H1 (cell line): ENCODE measurements around the gene LRRC46. TPM values are rescaled to one million over a fixed set of nuclear protein-coding genes. Genes with fewer than 3 reads are reported as not detected.

Experiments
- CTCF ChIA-PET: fragments of 300-600 bp; sonication (Branson Sonifier 250); formaldehyde crosslinking; loops from one replicate; lab custom pipeline; 2021; ENCODE audit not compliant: partially characterized antibody; lab: Charles Lee
- POLR2A ChIA-PET: fragments of 300-600 bp; sonication (Branson Sonifier 250); formaldehyde crosslinking; loops from one replicate; lab custom pipeline; 2021; ENCODE audit warnings: inconsistent platforms; ENCODE audit not compliant: partially characterized antibody; lab: Charles Lee
- DNase-seq, 2 experiments: peaks; one replicate each; pipeline versions ENCODE4 v3.0.0 to v3.0.0-alpha.2; 2010 to 2022; ENCODE audit warnings: low spot score in 2 of 2, low read depth in 1 of 2, mixed read lengths in 1 of 2
- FAIRE-seq: peaks from 2 replicates; lab custom pipeline; 2011; peaks lifted over from hg19 to GRCh38; lab: Jason Lieb, UNC
- H2AFZ ChIP-seq: 2 replicates; pipeline ENCODE4 v1.8.1; 2012; ENCODE audit warnings: low read length, inconsistent platforms
- H2AK5ac ChIP-seq: 2 replicates; pipeline ENCODE4 v1.6.1; 2013; ENCODE audit warnings: low read depth, low read length
- H2BK120ac ChIP-seq: replicated peaks from 2 replicates; pipeline ENCODE3; 2013; ENCODE audit warnings: low read depth, low read length, inconsistent platforms
- H2BK12ac ChIP-seq: 2 replicates; pipeline ENCODE4 v1.6.1; 2013; ENCODE audit warnings: low read depth, low read length
- H2BK15ac ChIP-seq: 2 replicates; pipeline ENCODE4 v1.6.1; 2013; ENCODE audit warnings: low read length
- H2BK20ac ChIP-seq: 2 replicates; pipeline ENCODE4 v1.6.1; 2013; ENCODE audit warnings: low read length
- H2BK5ac ChIP-seq: 2 replicates; pipeline ENCODE4 v1.6.1; 2013; ENCODE audit warnings: low read depth, low read length
- H3K14ac ChIP-seq: 2 replicates; pipeline ENCODE4 v1.6.1; 2013; ENCODE audit warnings: inconsistent platforms; ENCODE audit not compliant: insufficient read length
- H3K18ac ChIP-seq: 2 replicates; pipeline ENCODE4 v1.6.1; 2013; ENCODE audit warnings: low read length; ENCODE audit errors: extremely low read depth
- H3K23ac ChIP-seq: 2 replicates; pipeline ENCODE4 v1.6.1; 2013; ENCODE audit warnings: inconsistent platforms; ENCODE audit not compliant: insufficient read length
- H3K23me2 ChIP-seq: 2 replicates; pipeline ENCODE4 v1.6.1; 2013; ENCODE audit warnings: low read depth, low read length
- H3K27ac ChIP-seq: 2 replicates; pipeline ENCODE4 v1.6.1; 2011; ENCODE audit warnings: low read depth, low read length, inconsistent platforms
- H3K27me3 ChIP-seq, 4 experiments: replicated peaks in 1 of 4; 1 replicate in 1 of 4; 2 replicates in 3 of 4; pipeline versions ENCODE4 v1.6.1 to v1.8.1; 2011 to 2013; ENCODE audit warnings: low read length in 3 of 4, mild to moderate bottlenecking in 3 of 4, inconsistent platforms in 2 of 4, mixed read lengths in 2 of 4, moderate library complexity in 1 of 4; ENCODE audit not compliant: control insufficient read depth in 3 of 4, insufficient read depth in 3 of 4; ENCODE audit errors: extremely low read depth in 1 of 4
- H3K36me3 ChIP-seq, 4 experiments: 2 replicates each; pipeline versions ENCODE4 v1.6.1 to v1.8.1; 2011 to 2013; ENCODE audit warnings: mild to moderate bottlenecking in 4 of 4, low read length in 3 of 4, moderate library complexity in 2 of 4, control low read depth in 1 of 4, inconsistent platforms in 1 of 4; ENCODE audit not compliant: insufficient read depth in 4 of 4, control insufficient read depth in 2 of 4
- H3K4ac ChIP-seq: replicated peaks from 2 replicates; pipeline ENCODE3; 2013; ENCODE audit warnings: low read length, low read depth, mixed read lengths, inconsistent platforms; ENCODE audit not compliant: insufficient read length
- H3K4me1 ChIP-seq, 4 experiments: replicated peaks in 1 of 4; 1 replicate in 1 of 4; 2 replicates in 3 of 4; pipeline versions ENCODE4 v1.6.1 to v1.8.1; 2011 to 2013; ENCODE audit warnings: low read length in 3 of 4, inconsistent platforms in 2 of 4, mixed read lengths in 1 of 4; ENCODE audit not compliant: insufficient read depth in 4 of 4, control insufficient read depth in 3 of 4
- H3K4me2 ChIP-seq, 2 experiments: 2 replicates each; pipeline versions ENCODE4 v1.6.1 to v1.8.1; 2011 to 2013; ENCODE audit warnings: low read depth in 2 of 2, low read length in 2 of 2, control low read depth in 1 of 2, inconsistent platforms in 1 of 2, mild to moderate bottlenecking in 1 of 2; ENCODE audit not compliant: insufficient read depth in 1 of 2
- H3K4me3 ChIP-seq, 4 experiments: fragments of 200-600, 300-600 bp in 1 of 4; sonication (generic), shearing (Covaris generic), sonication (Bioruptor Twin) in 1 of 4; 2 replicates each; pipeline versions ENCODE4 v1.5.1 to v1.8.1; 2011 to 2016; ENCODE audit warnings: low read length in 4 of 4, low read depth in 3 of 4, control low read depth in 2 of 4, inconsistent platforms in 2 of 4, mild to moderate bottlenecking in 2 of 4, mixed read lengths in 1 of 4, moderate library complexity in 1 of 4; ENCODE audit not compliant: insufficient read depth in 2 of 4; ENCODE audit errors: extremely low read depth in 1 of 4
- H3K56ac ChIP-seq: replicated peaks from 2 replicates; pipeline ENCODE3; 2013; ENCODE audit warnings: low read depth, mild to moderate bottlenecking, mixed read lengths, low read length, inconsistent platforms; ENCODE audit not compliant: insufficient read length
- H3K79me1 ChIP-seq: 2 replicates; pipeline ENCODE4 v1.6.1; 2013; ENCODE audit warnings: low read depth, low read length, control low read depth
- H3K79me2 ChIP-seq, 2 experiments: 2 replicates each; pipeline versions ENCODE4 v1.6.1 to v1.8.1; 2012 to 2013; ENCODE audit warnings: low read length in 2 of 2, mild to moderate bottlenecking in 2 of 2, inconsistent platforms in 1 of 2; ENCODE audit not compliant: insufficient read depth in 2 of 2, control insufficient read depth in 1 of 2
- H3K9ac ChIP-seq, 4 experiments: replicated peaks in 1 of 4; 1 replicate in 1 of 4; 2 replicates in 3 of 4; pipeline versions ENCODE4 v1.6.1 to v1.8.1; 2011 to 2013; ENCODE audit warnings: low read depth in 3 of 4, low read length in 3 of 4, control low read depth in 2 of 4, mild to moderate bottlenecking in 2 of 4, moderate library complexity in 2 of 4, inconsistent platforms in 1 of 4; ENCODE audit errors: extremely low read depth in 1 of 4
- H3K9me3 ChIP-seq, 2 experiments: 2 replicates each; pipeline versions ENCODE4 v1.6.1 to v1.8.1; 2012 to 2013; ENCODE audit warnings: mild to moderate bottlenecking in 2 of 2, moderate library complexity in 2 of 2, control low read depth in 1 of 2, inconsistent platforms in 1 of 2, low read depth in 1 of 2, low read length in 1 of 2, mixed read lengths in 1 of 2; ENCODE audit not compliant: insufficient read depth in 2 of 2
- H4K20me1 ChIP-seq, 2 experiments: replicated peaks in 1 of 2; 2 replicates each; pipeline versions ENCODE3 to v1.8.1; 2011 to 2013; ENCODE audit warnings: inconsistent platforms in 2 of 2, low read length in 2 of 2, mild to moderate bottlenecking in 1 of 2; ENCODE audit not compliant: insufficient read depth in 2 of 2, control insufficient read depth in 1 of 2
- H4K5ac ChIP-seq: 2 replicates; pipeline ENCODE4 v1.6.1; 2013; ENCODE audit warnings: low read length, low read depth, mixed read lengths, inconsistent platforms; ENCODE audit not compliant: insufficient read length
- H4K8ac ChIP-seq: 2 replicates; pipeline ENCODE4 v1.8.0; 2013; ENCODE audit warnings: mild to moderate bottlenecking, moderate library complexity, low read length, inconsistent platforms; ENCODE audit not compliant: insufficient read depth; ENCODE audit errors: extremely low read depth
- H4K91ac ChIP-seq: replicated peaks from 2 replicates; pipeline ENCODE3; 2013; ENCODE audit warnings: low read length, mixed read lengths, inconsistent platforms; ENCODE audit not compliant: insufficient read length
- CTBP2 ChIP-seq: IDR thresholded peaks from 2 replicates; pipeline ENCODE4 v1.7.0; 2011; ENCODE audit warnings: borderline replicate concordance, mild to moderate bottlenecking, moderate library complexity, mixed read lengths, low read length; ENCODE audit not compliant: insufficient read depth, insufficient read length
- KDM5A ChIP-seq: fragments of 200-600 bp; IDR thresholded peaks from 2 replicates; pipeline ENCODE4 v1.7.1; 2012; ENCODE audit warnings: mild to moderate bottlenecking, low read length, inconsistent platforms, mixed read lengths
- RBBP5 ChIP-seq: IDR thresholded peaks from 2 replicates; pipeline ENCODE4 v1.7.1; 2012; ENCODE audit warnings: low read depth, mild to moderate bottlenecking, inconsistent platforms, low read length, moderate library complexity, borderline replicate concordance
- RXRA ChIP-seq: IDR thresholded peaks from 2 replicates; pipeline ENCODE4 v1.6.1; 2011; ENCODE audit warnings: low read depth, mild to moderate bottlenecking, low read length, moderate library complexity; ENCODE audit not compliant: insufficient read depth
- WGBS, 2 experiments: shearing (Covaris generic) in 1 of 2; methylation state at CpG; one replicate each; pipeline versions ENCODE4 v1.1.6 to v1.1.7; 2013 to 2015; ENCODE audit warnings: low lambda C conversion rate in 2 of 2, mixed read lengths in 2 of 2, inconsistent platforms in 1 of 2, low coverage in 1 of 2, missing lambda C conversion rate in 1 of 2; ENCODE audit not compliant: insufficient replicate concordance in 2 of 2, insufficient coverage in 1 of 2, insufficient read length in 1 of 2; ENCODE audit errors: extremely low coverage in 1 of 2, missing lambda C conversion rate in 1 of 2; 5-methylcytosine and 5-hydroxymethylcytosine counted together
- polyA plus RNA-seq, 7 experiments: library from polyadenylated mRNA; depleted of rRNA in 3 of 7; stranded (reverse) in 5 of 7; unstranded in 2 of 7; fragments of >200 nt in 5 of 7; fragments of 200-250 nt in 2 of 7; gene quantifications; 1 replicate in 5 of 7; 2 replicates in 1 of 7; 4 replicates in 1 of 7; pipeline versions ENCODE4 v1.2.1 to v1.2.3, GENCODE V29; 2011 to 2013; ENCODE audit warnings: missing spikeins in 2 of 7, mixed read lengths in 2 of 7
- total RNA-seq: library from RNA; stranded (reverse); fragmentation: NEBNext Ultra II Directional; extraction: Animal tissue kit (Norgen Biotek cat#: 25700); gene quantifications from 2 replicates; pipeline ENCODE4 v1.2.1, GENCODE V29; 2021

LRRC46 gene
- total and polyA plus RNA-seq, 2 of the 8 experiments (the other 6 are each of a cell fraction or from before 2014, with no cell fraction given) = 0.18 TPM; not detected in 1

GRCh38 chr17:47822785-47823184, 8.7 kb upstream of the LRRC46 start:
- Histone ChIP-seq H4K8ac (0 out of 2 replicates have a peak overlapping the region, but pooled peaks have one; percentile 62), H2BK15ac (no peak overlapping the region), H3K56ac (no peak overlapping the region), H3K27ac (no peak overlapping the region), H2BK120ac (no peak overlapping the region), H2BK20ac (no peak overlapping the region), H4K20me1 (no peaks in the 10 kb centered on the region), H3K18ac (no peak overlapping the region), H3K79me1 (no peaks in the 10 kb centered on the region), H2BK12ac (no peak overlapping the region), H3K4me3 (no peak overlapping the region), H2BK5ac (no peak overlapping the region), H3K23me2 (peaks cover 8% of the 10 kb centered on the region; the same call in 1 of the 2 replicates), H3K79me2 (no peaks in the 10 kb centered on the region), H3K4ac (no peak overlapping the region), H4K5ac (no peak overlapping the region), H3K4me1 (peaks cover 0 to 12% (median 7%) of the 10 kb centered on the region in 4 experiments; a peak in 6 of 7 replicates), H3K36me3 (peaks cover 7 to 30% (median 23%) of the 10 kb centered on the region in 4 experiments; a peak in 7 of 8 replicates), H3K9ac (no peak overlapping the region), H2AK5ac (no peak overlapping the region), H3K4me2 (peak overlapping the region in 1 of 2 experiments; percentile 72; a peak in 1 of 4 replicates), H4K91ac (no peak overlapping the region), H3K27me3 (no peaks in the 10 kb centered on the region), H3K23ac (no peak overlapping the region), H2AFZ (no peak overlapping the region), H3K14ac (no peak overlapping the region), H3K9me3 (no peaks in the 10 kb centered on the region)
- 83% methylated on average over 4 of the region's 4 CpGs; no CpG with 5 or more reads in 1 of the 2 experiments for WGBS, 2 experiments
- CTCF ChIA-PET = interaction anchor here (0.7 to 2.2 kb wide), 7 partner anchors 18 to 105 kb away, joined by 3 to 5 read pairs (median 3); partner anchors contain the start of gene SCRN2
- DNase-seq (no peak), FAIRE-seq (no peak)
- TF ChIP-seq RXRA (no peak), KDM5A (no peak), CTBP2 (no peak), RBBP5 (no peak)
- POLR2A ChIA-PET = interaction anchor here (0.9 to 2.6 kb wide), 7 partner anchors 8 to 232 kb away, joined by 3 to 10 read pairs (median 5); partner anchors contain the start of genes LRRC46, MRPL10 and SP2
